KOPT-K1 (cell line): ENCODE measurements around the gene SFXN4.
A peak's percentile ranks its signal among the peaks of the same experiment; 100 is the strongest.
"Not testable (repeated sequence)": the region's sequence is repeated elsewhere in the genome, so short reads cannot be mapped to it uniquely, and the experiment has no call there.

Experiments used
- H3K27ac ChIP-seq: fragments of 200-600 bp; sonication (generic); 2 replicates; pipeline ENCODE4 v1.5.1; 2016; ENCODE audit warnings: antibody characterized with exemption, mild to moderate bottlenecking, low read depth, low read length; ENCODE audit not compliant: poor library complexity, severe bottlenecking
- H3K36me3 ChIP-seq: fragments of 200-600 bp; sonication (generic); 2 replicates; pipeline ENCODE4 v1.5.1; 2017; ENCODE audit warnings: antibody characterized with exemption, mild to moderate bottlenecking, low read length, moderate library complexity; ENCODE audit not compliant: insufficient read depth
- H3K9me3 ChIP-seq: fragments of 200-600 bp; sonication (generic); 2 replicates; pipeline ENCODE4 v1.5.1; 2017; ENCODE audit warnings: antibody characterized with exemption, low read length, mild to moderate bottlenecking; ENCODE audit not compliant: insufficient read depth, poor library complexity, severe bottlenecking

Gene SFXN4

DNA sequence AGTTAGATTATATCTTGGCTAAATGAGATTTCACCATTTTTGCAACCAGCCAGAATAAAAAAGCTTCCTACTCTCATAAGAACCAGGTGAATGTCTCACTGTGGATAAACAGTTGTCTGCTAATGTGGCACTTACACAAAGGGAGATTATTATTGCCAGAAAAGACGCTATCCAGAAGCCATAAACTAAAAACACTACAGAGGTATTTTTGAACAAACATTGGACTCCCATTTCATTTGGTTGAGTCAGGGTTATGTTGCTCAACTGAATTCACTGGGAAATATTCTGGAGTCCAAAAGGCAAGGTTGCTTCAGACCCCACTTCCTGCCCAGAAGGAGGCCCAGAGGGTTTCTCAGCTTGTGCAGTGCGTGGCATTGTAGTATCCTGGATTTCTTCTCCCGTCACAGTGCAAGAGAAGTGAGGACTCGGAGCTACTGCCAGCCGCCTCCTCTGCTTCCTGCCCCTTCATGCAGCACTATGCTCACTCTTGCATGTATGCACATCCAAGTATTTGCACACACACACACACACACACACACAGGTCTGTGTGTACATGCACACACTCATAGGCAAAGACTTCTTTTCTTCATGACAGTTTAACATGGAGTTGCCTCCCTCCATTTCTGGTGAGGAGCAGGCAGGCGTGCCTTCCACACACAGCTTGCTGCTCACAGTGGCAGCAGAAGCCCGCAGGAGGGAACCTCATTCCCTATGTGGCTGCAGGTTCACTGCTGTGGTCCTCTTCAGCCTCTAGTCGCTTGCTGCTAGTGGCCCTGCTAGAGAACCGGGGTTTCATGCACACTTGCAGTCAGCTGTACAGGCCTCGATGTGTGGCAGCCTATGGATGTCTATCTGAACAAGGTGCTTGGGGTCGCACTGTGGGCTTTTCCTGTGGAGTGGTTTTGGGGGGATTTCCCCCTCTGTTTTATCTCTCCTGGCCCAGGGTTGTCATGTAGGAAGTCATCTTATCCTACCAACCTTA is 51.5 kb downstream of the SFXN4 start:
- Histone ChIP-seq H3K36me3 (peaks cover 100% of the 10 kb centered on the region), H3K27ac (peak overlapping the region; percentile 69), H3K9me3 (no peaks in the 10 kb centered on the region)

GRCh38 chr10:119112056-119112455 is 53.5 kb downstream of the SFXN4 start:
- peaks cover 100% of the 10 kb centered on the region for H3K36me3 ChIP-seq
- H3K27ac ChIP-seq: no peak overlapping the region
- no peaks in the 10 kb centered on the region for H3K9me3 ChIP-seq

GRCh38 chr10:119107771-119108170 is 57.7 kb downstream of the SFXN4 start:
- peaks cover 74% of the 10 kb centered on the region for H3K36me3 ChIP-seq
- not testable (repeated sequence) for H3K27ac ChIP-seq, H3K9me3 ChIP-seq

- H3K36me3 ChIP-seq: peaks cover 68% of the 10 kb centered on the region
- not testable (repeated sequence) for H3K9me3 ChIP-seq, H3K27ac ChIP-seq
Observed at GRCh38 chr10:119107106-119107505, 58.4 kb downstream of the SFXN4 start.

DNA sequence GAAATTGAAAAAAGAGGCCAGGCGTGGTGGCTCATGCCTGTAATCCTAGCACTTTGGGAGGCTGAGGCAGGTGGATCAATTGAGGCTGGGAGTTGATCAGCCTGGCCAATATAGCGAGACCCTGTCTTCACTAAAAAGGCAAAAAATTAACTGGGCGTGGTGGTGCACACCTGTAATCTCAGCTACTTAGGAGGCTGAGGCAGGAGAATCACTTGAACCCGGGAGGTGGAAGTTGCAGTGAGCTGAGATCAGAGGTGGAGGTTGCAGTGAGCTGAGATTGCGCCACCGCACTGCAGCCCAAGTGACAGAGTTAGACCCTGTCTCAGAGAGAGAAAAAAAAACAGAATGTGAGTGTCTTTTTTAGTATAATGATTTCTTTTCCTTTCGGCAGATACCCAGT is 59.6 kb downstream of the SFXN4 start:
- H3K36me3 ChIP-seq: peaks cover 55% of the 10 kb centered on the region
- peak overlapping the region; percentile 83 for H3K27ac ChIP-seq
- H3K9me3 ChIP-seq: not testable (repeated sequence)

- Histone ChIP-seq H3K9me3 (no peaks in the 10 kb centered on the region), H3K27ac (peak overlapping the region; percentile 83), H3K36me3 (peaks cover 48% of the 10 kb centered on the region)
Observed at GRCh38 chr10:119105155-119105554, 60.4 kb downstream of the SFXN4 start.

GRCh38 chr10:119104654-119105015 is 60.9 kb downstream of the SFXN4 start:
- Histone ChIP-seq H3K36me3 (peaks cover 43% of the 10 kb centered on the region), H3K9me3 (no peaks in the 10 kb centered on the region), H3K27ac (peak overlapping the region; percentile 83)

DNA sequence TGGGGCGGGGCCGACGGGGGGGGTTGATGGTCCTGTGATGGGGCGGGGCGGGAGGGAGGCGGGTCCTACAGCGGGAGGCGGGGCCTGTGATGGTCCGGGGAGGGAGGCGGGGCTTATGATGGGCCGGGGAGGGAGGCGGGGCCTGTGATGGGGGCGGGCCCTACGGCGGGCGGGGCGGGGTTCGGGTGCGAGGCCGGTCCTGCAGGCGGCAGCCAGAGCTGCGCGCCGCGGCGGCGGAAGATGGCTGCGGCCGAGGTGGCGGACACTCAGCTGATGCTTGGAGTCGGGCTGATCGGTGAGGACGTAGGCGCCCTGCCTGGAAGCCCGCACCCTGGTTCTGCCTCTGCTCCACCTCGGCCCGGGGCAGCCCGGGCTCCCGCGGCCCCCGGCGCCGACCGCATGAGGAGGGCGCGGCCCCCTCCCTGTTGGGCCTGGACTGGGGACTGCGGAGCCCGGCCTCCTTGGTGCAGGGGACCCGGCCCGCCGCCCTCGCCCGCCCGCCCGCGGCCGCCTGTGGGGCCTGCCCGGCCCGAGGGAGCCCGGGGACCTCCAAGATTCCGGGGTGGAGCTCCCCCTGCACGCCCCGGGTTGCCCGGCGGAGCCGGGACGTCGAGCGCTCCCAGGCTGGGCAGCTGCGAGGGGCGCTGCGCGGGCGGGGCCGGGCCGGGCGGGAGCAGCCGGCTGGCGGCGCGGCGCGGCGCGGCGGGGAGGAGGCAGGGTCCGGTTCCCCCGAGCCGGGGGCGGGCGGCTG is 61.4 kb downstream of the SFXN4 start, which contains the start of gene DENND10:
DENND10 (plus strand) TSS at position 211 of the 751 bp plus-strand sequence; CDS start at position 241, 30 bp downstream.
- peak within 1 kb of the TSS; percentile 83 for H3K27ac ChIP-seq
- no peaks in the 10 kb centered on the region for H3K9me3 ChIP-seq
- H3K36me3 ChIP-seq: peaks cover 37% of the 10 kb centered on the region

DNA sequence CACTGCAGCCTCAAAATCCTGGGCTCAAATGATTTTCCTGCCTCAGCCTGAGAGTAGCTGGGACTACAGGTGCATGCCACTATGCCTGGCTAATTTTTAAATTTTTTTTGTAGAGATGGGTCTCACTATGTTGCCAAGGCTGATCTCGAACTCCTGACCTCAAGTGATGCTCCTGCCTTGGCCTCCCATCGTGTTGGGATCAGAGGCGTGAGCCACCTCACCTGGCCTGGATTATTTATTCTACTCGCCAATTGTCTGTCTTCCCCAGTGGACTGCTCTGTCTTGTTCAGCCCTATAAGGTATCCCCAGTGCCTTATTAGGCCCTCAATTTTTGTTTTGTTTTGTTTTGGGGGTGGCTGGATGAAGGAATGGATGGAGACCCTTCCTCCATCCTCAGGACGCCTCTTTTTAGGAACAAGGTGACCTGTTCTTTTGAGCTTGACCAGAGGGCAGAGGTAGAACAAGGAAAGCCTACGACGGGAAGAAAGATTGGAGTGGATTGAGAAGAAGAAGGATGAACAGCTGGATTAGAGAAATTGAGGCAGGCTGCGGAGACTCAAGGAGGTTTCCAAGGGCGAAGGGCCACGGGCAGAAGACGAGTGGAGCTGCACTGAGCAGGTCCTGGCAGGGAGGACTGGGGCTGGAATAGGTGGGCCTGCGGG is 62.1 kb downstream of the SFXN4 start:
- H3K36me3 ChIP-seq: peaks cover 30% of the 10 kb centered on the region
- no peaks in the 10 kb centered on the region for H3K9me3 ChIP-seq
- peak overlapping the region; percentile 70 for H3K27ac ChIP-seq

DNA sequence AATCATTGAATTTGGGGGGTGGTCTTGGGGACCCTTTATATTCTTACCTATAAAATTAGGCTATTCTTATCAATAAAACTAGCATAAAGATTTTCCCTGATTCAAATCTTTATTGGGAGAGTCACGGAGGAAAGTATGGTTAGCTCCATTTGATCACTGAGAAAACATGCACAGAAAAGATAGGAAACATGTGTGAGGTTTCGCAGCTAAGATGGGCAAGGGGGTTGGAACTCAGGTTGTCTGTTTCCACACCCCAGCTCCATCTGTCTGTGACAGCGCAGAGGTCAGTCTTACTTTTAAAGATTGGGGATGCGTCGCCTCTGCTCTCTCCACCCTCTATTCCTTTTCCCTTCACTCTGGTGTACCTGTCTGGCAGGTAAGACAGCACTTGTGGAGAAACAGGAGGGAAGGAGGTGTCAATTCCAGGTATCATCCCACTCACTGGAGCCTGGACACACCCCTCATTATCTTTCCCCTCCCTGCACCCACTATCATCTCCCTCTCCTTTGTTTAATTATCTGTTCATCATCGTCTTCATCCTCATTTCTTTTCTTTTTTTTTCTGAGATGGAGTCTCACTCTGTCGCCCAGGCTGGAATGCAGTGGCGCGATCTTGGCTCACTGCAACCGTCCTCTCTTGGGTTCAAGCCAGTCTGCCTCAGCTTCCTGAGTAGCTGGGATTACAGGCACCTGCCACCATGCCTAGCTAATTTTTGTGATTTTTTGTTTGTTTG is 64.0 kb downstream of the SFXN4 start:
- peak overlapping the region; percentile 70 for H3K27ac ChIP-seq
- H3K36me3 ChIP-seq: peaks cover 12% of the 10 kb centered on the region
- no peaks in the 10 kb centered on the region for H3K9me3 ChIP-seq

DNA sequence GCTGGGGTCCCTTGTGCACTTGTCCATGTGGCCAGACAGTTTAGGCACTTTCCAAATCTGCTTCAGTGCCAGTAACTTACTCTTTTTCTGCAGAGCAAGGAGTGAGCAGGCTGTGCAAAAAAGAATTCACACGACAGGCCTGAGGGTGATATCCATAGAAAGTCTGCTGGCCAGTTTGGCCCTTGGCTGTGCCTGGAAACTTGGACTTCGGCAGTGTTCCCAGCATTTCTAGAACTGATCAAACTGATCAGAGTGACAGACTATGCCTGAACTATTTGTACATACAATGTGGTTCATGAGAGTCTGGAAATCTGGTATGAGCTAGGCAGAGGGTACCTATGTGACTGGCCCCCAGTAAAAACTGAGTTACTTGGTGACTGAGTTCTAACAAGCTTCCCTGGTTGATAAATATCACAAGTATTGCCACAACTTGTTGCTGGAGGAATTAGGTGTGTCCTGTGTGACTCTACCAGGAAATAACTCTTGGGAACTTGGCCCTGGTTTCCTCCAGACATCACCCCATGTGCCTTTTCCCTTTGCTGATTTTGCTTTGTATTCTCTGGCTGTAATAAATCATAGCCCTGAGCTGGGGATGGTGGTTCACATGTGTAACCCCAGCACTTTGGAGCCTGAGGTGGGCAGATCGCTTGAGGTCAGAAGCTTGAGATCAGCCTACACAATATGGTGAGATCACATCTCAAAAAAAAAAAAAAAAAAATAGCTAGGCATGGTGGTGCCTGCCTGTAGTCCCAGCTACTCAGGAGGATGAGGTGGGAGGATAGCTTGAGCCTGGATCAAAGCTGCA is 64.9 kb downstream of the SFXN4 start:
- peak overlapping the region; percentile 70 for H3K27ac ChIP-seq
- peaks cover 3% of the 10 kb centered on the region; the same call in 1 of the 2 replicates for H3K36me3 ChIP-seq
- no peaks in the 10 kb centered on the region for H3K9me3 ChIP-seq

DNA sequence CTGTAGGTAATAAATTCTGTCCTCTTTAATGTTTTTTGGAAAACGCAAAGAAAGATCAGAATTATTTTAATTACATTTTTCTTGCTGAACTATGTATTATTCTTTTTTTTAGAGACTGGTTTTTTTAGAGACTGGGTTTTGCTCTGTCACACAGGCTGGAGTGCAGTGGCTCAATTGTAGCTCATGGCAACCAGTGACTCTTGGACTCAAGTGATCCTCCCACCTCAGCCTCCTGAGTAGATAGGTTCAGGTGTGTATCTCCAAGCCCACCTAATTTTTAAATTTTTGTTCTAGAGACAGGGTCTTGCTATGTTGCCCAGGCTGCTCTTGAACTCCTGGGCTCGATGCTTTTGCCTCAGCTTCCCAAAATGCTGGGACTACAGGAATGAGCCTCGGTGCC is 66.9 kb downstream of the SFXN4 start:
- Histone ChIP-seq H3K27ac (no peak overlapping the region), H3K9me3 (no peaks in the 10 kb centered on the region), H3K36me3 (no peaks in the 10 kb centered on the region)

DNA sequence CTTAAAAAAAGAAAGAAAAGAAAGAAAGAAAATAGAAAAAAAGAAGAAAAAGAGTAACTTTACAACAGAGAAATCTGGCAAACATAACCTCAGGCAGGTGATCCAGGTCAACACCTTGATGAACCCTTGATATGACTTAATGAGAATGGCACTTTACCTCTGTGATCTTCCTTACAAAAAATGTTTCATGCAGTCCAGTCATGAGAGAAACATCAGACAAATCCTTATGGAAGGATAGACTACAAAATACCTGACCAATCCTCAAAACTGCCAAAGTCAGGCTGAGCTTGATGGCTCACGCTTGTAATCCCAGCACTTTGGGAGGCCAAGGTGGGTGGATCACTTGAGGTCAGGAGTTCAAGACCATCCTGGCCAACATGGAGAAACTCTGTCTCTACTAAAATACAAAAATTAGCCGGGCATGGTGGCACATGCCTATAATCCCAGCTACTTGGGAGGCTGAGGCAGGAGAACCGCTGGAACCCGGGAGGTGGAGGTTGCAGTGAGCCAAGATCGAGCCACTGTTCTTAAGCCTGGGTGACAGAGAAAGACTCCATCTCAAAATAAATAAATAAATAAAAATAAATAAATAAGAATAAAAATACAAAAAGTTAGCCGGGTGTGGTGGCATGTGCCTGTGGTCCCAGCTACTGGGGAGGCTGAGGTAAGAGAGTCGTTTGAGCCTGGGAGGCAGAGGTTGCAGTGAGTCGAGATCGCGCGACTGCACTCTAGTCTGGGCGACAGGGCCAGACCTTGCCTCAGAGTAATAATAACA is 68.7 kb downstream of the SFXN4 start:
- not testable (repeated sequence) for H3K9me3 ChIP-seq, H3K36me3 ChIP-seq, H3K27ac ChIP-seq
